ENCODE data around the gene PTN. TPM values are rescaled to one million over a fixed set of nuclear protein-coding genes. Genes with fewer than 3 reads are reported as not detected.

PTN gene
- total and polyA plus RNA-seq, 10 of the 15 experiments (the other 5 are each of a cell fraction or from before 2014, with no cell fraction given), result 0.09 to 1.2 (median 0.13) TPM; not detected in 7

DNA sequence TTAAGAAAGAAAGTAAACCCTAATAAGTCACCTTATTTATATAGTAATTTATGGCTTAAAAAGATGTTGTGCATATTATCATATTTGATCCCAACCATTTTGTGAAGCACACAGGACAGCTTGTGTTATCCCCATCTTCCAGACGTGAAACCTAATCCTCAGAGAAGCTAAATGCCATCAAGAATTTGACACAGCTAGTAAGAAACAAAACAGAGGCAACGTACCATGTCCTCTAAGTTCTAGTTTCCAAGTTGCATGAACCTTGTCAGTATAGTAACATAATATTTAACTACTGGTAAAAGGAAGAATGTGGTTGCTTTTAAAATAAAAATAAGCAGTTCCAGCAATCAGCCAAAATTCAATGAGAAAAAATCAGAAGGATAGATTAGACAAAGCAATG, 41.5 kb downstream of the PTN start (continued):
- TF ChIP-seq KAT2A (conservative IDR thresholded peaks at IDR 0.05; ENCODE audit: control insufficient read depth, low read depth, low read length), result no peak
- no peak for TF ChIP-seq TCF7 (IDR thresholded peaks at IDR 0.05; ENCODE audit: borderline replicate concordance)

DNA sequence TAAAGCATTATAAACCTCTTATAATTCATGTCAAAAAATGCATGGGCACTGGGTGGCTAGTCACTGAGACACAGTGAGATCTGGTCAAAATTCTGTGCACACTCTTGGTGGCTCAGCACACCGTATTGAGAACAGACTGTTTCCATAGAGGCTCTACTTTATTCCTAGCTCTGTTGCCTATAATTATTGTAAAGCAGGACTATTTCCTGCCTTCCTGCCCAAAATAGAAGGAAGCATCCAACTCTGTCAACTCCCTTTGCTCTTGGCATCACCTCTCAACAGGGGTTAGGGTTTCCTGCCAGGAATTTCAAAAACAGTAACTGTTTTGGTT, 45.1 kb downstream of the PTN start:
- FAIRE-seq (no peak), ATAC-seq (no peak), DNase-seq (ENCODE audit: low read depth, low spot score) (no peak)
- H3K79me2 ChIP-seq (ENCODE audit: control insufficient read depth, insufficient read depth, low read length), result no peaks in the 10 kb centered on the region
- ChIA-PET SMC1A (ENCODE audit: uncharacterized antibody, unreplicated experiment) (no interaction called here), POLR2A (no interaction called here), CTCF (interaction anchor here (2.3 kb wide), 1 partner anchor 11 kb away, joined by 8 read pairs; no protein-coding TSS in a partner anchor), RAD21 (ENCODE audit: unreplicated experiment) (no interaction called here)
- no peaks in the 10 kb centered on the region for H3K4me1 ChIP-seq (ENCODE audit: control insufficient read depth, insufficient read depth, low read length)
- in situ Hi-C loops (cut with MboI), result no loop called here
- H3K36me3 ChIP-seq (ENCODE audit: control insufficient read depth in 2 of 2, insufficient read depth in 2 of 2, low read length in 1 of 2), result no peaks in the 10 kb centered on the region
- H4K20me1 ChIP-seq (ENCODE audit: control insufficient read depth, insufficient read depth), result no peaks in the 10 kb centered on the region
- no peaks in the 10 kb centered on the region for H3K27me3 ChIP-seq (replicated peaks in 1 of 2; ENCODE audit: control insufficient read depth in 2 of 2, insufficient read depth in 2 of 2, low read length in 1 of 2)
- no peak overlapping the region for H3K4me2 ChIP-seq (ENCODE audit: control insufficient read depth, insufficient read depth)
- H3K9ac ChIP-seq (ENCODE audit: control insufficient read depth, insufficient read depth, low read length), result no peak overlapping the region
- no peak overlapping the region for H3K4me3 ChIP-seq
- no peak overlapping the region for H2AFZ ChIP-seq (ENCODE audit: control insufficient read depth, low read depth, low read length)
- BruUV-seq (replicated peaks), result no TSS peak
- WGBS (ENCODE audit: insufficient coverage, insufficient replicate concordance, low lambda C conversion rate, missing lambda C conversion rate), result 7% methylated on average over 1 of the region's 1 CpG
- intact Hi-C loops (cut with micrococcal nuclease; ENCODE audit: unreplicated experiment), result no loop called here
- H3K27ac ChIP-seq (ENCODE audit: control insufficient read depth, insufficient read depth), result no peak overlapping the region
- no peaks in the 10 kb centered on the region for H3K9me3 ChIP-seq (replicated peaks; ENCODE audit: control insufficient read depth, insufficient read depth, low read length)
- TF ChIP-seq FOXM1 (IDR thresholded peaks at IDR 0.05; ENCODE audit: low read depth, low read length), result no peak
- TF ChIP-seq, protein P1, sequence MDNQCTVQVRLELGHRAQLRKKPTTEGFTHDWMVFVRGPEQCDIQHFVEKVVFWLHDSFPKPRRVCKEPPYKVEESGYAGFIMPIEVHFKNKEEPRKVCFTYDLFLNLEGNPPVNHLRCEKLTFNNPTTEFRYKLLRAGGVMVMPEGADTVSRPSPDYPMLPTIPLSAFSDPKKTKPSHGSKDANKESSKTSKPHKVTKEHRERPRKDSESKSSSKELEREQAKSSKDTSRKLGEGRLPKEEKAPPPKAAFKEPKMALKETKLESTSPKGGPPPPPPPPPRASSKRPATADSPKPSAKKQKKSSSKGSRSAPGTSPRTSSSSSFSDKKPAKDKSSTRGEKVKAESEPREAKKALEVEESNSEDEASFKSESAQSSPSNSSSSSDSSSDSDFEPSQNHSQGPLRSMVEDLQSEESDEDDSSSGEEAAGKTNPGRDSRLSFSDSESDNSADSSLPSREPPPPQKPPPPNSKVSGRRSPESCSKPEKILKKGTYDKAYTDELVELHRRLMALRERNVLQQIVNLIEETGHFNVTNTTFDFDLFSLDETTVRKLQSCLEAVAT (IDR thresholded peaks at IDR 0.05), result no peak
- TF ChIP-seq, protein P2, sequence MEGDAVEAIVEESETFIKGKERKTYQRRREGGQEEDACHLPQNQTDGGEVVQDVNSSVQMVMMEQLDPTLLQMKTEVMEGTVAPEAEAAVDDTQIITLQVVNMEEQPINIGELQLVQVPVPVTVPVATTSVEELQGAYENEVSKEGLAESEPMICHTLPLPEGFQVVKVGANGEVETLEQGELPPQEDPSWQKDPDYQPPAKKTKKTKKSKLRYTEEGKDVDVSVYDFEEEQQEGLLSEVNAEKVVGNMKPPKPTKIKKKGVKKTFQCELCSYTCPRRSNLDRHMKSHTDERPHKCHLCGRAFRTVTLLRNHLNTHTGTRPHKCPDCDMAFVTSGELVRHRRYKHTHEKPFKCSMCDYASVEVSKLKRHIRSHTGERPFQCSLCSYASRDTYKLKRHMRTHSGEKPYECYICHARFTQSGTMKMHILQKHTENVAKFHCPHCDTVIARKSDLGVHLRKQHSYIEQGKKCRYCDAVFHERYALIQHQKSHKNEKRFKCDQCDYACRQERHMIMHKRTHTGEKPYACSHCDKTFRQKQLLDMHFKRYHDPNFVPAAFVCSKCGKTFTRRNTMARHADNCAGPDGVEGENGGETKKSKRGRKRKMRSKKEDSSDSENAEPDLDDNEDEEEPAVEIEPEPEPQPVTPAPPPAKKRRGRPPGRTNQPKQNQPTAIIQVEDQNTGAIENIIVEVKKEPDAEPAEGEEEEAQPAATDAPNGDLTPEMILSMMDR (IDR thresholded peaks at IDR 0.05 in 2 of 3, conservative IDR thresholded peaks at IDR 0.05 in 1 of 3; ENCODE audit: control insufficient read depth in 2 of 3, extremely low read depth in 1 of 3, insufficient read depth in 1 of 3, low read depth in 3 of 3, low read length in 3 of 3), result no peak
- TF ChIP-seq TAF1 (IDR thresholded peaks at IDR 0.05; ENCODE audit: borderline replicate concordance, low read depth, low read length), result no peak
- TF ChIP-seq IKZF1 (conservative IDR thresholded peaks at IDR 0.05), result no peak
- TF ChIP-seq YY1 (IDR thresholded peaks at IDR 0.05; ENCODE audit: low read depth, low read length), result no peak
- no peak for TF ChIP-seq MXI1 (IDR thresholded peaks at IDR 0.05; ENCODE audit: low read depth, low read length)
- TF ChIP-seq ZNF207 (IDR thresholded peaks at IDR 0.05; ENCODE audit: borderline replicate concordance), result no peak
- TF ChIP-seq, protein P3, sequence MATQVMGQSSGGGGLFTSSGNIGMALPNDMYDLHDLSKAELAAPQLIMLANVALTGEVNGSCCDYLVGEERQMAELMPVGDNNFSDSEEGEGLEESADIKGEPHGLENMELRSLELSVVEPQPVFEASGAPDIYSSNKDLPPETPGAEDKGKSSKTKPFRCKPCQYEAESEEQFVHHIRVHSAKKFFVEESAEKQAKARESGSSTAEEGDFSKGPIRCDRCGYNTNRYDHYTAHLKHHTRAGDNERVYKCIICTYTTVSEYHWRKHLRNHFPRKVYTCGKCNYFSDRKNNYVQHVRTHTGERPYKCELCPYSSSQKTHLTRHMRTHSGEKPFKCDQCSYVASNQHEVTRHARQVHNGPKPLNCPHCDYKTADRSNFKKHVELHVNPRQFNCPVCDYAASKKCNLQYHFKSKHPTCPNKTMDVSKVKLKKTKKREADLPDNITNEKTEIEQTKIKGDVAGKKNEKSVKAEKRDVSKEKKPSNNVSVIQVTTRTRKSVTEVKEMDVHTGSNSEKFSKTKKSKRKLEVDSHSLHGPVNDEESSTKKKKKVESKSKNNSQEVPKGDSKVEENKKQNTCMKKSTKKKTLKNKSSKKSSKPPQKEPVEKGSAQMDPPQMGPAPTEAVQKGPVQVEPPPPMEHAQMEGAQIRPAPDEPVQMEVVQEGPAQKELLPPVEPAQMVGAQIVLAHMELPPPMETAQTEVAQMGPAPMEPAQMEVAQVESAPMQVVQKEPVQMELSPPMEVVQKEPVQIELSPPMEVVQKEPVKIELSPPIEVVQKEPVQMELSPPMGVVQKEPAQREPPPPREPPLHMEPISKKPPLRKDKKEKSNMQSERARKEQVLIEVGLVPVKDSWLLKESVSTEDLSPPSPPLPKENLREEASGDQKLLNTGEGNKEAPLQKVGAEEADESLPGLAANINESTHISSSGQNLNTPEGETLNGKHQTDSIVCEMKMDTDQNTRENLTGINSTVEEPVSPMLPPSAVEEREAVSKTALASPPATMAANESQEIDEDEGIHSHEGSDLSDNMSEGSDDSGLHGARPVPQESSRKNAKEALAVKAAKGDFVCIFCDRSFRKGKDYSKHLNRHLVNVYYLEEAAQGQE (IDR thresholded peaks at IDR 0.05; ENCODE audit: low read depth, low read length), result no peak
- TF ChIP-seq HCFC1 (IDR thresholded peaks at IDR 0.05; ENCODE audit: low read length), result no peak
- no peak for TF ChIP-seq SREBF1 (IDR thresholded peaks at IDR 0.05; ENCODE audit: low read length)
- TF ChIP-seq, protein P4, sequence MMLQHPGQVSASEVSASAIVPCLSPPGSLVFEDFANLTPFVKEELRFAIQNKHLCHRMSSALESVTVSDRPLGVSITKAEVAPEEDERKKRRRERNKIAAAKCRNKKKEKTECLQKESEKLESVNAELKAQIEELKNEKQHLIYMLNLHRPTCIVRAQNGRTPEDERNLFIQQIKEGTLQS (IDR thresholded peaks at IDR 0.05; ENCODE audit: borderline replicate concordance, extremely low read depth, low read depth, low read length), result no peak
- no peak for TF ChIP-seq FOS (IDR thresholded peaks at IDR 0.05; ENCODE audit: borderline replicate concordance, extremely low read depth, insufficient read length)
- no peak for TF ChIP-seq CEBPB (IDR thresholded peaks at IDR 0.05; ENCODE audit: borderline replicate concordance in 1 of 2, low read depth in 2 of 2, low read length in 2 of 2)
- no peak for TF ChIP-seq FOXK2 (IDR thresholded peaks at IDR 0.05)
- TF ChIP-seq CREB1 (IDR thresholded peaks at IDR 0.05; ENCODE audit: low read depth), result no peak
